HEK293 (cell line): Measurements from ENCODE around the gene LSM7.

Experiments used
- CTCF ChIA-PET: fragments of 350-600 bp; formaldehyde crosslinking; extraction: SDS; loops from one replicate; lab custom pipeline; 2021; ENCODE audit warnings: antibody characterized with exemption; lab: Yijun Ruan, JAX
- POLR2A ChIA-PET: fragments of 300-600 bp; formaldehyde crosslinking; extraction: SDS; loops from one replicate; lab custom pipeline; 2020; ENCODE audit warnings: antibody characterized with exemption, inconsistent platforms; lab: Yijun Ruan, JAX
- H3K27ac ChIP-seq: fragments of 200-500 bp; sonication (Bioruptor generic); 2 replicates; pipeline ENCODE4 v1.5.1; 2014; ENCODE audit warnings: low read depth, low read length, control low read depth, inconsistent platforms; ENCODE audit errors: extremely low read depth
- H3K36me3 ChIP-seq, 2 experiments: fragments of 200-500 bp in 1 of 2; sonication (Bioruptor generic) in 1 of 2; 1 replicate in 1 of 2; 2 replicates in 1 of 2; pipeline ENCODE4 v1.5.1; 2014 to 2017; ENCODE audit warnings: inconsistent platforms in 2 of 2, low read length in 2 of 2; ENCODE audit not compliant: control insufficient read depth in 2 of 2, insufficient read depth in 1 of 2
- H3K4me1 ChIP-seq: fragments of 200-500 bp; sonication (Bioruptor generic); 2 replicates; pipeline ENCODE4 v1.5.1; 2014; ENCODE audit warnings: mild to moderate bottlenecking, low read length, inconsistent platforms; ENCODE audit not compliant: control insufficient read depth, insufficient read depth
- H3K4me3 ChIP-seq: 2 replicates; pipeline ENCODE4 v1.5.1; 2011; ENCODE audit warnings: low read depth, mild to moderate bottlenecking, control low read depth, low read length, moderate library complexity
- H3K9me3 ChIP-seq: fragments of 200-500 bp; sonication (Bioruptor generic); 2 replicates; pipeline ENCODE4 v1.5.1; 2014; ENCODE audit warnings: low read depth, low read length, inconsistent platforms; ENCODE audit not compliant: control insufficient read depth, insufficient read depth
- GLIS1 ChIP-seq: fragments of 450-650 bp; formaldehyde crosslinking; IDR thresholded peaks from 2 replicates; pipeline ENCODE4 v1.5.1; 2016; ENCODE audit warnings: missing biosample characterization, missing genetic modification characterization
- HIC1 ChIP-seq: fragments of 450-650 bp; formaldehyde crosslinking; IDR thresholded peaks from 2 replicates; pipeline ENCODE4 v1.5.1; 2016; ENCODE audit warnings: missing biosample characterization, missing genetic modification characterization
- IKZF3 ChIP-seq: fragments of 450-650 bp; IDR thresholded peaks from 2 replicates; pipeline ENCODE4 v1.5.0; 2018; ENCODE audit warnings: missing biosample characterization, mild to moderate bottlenecking, missing genetic modification characterization, moderate library complexity
- KLF1 ChIP-seq: fragments of 450-650 bp; formaldehyde crosslinking; IDR thresholded peaks from 2 replicates; pipeline ENCODE4 v1.5.1; 2016; ENCODE audit warnings: missing biosample characterization, missing genetic modification characterization
- REPIN1 ChIP-seq: fragments of 450-650 bp; formaldehyde crosslinking; IDR thresholded peaks from 2 replicates; pipeline ENCODE4 v1.5.1; 2017; ENCODE audit warnings: missing biosample characterization, missing genetic modification characterization, low read depth
- SP2 ChIP-seq: fragments of 450-650 bp; formaldehyde crosslinking; IDR thresholded peaks from 2 replicates; pipeline ENCODE4 v1.5.1; 2016; ENCODE audit warnings: missing biosample characterization, missing genetic modification characterization
- SP7 ChIP-seq: fragments of 450-650 bp; formaldehyde crosslinking; IDR thresholded peaks from 2 replicates; pipeline ENCODE4 v1.5.1; 2016; ENCODE audit warnings: missing biosample characterization, missing genetic modification characterization
- ZBTB48 ChIP-seq: fragments of 450-650 bp; formaldehyde crosslinking; IDR thresholded peaks from 2 replicates; pipeline ENCODE4 v1.5.1; 2016; ENCODE audit warnings: missing biosample characterization, missing genetic modification characterization
- ZFP3 ChIP-seq: fragments of 450-650 bp; formaldehyde crosslinking; IDR thresholded peaks from 2 replicates; pipeline ENCODE4 v1.5.1; 2016; ENCODE audit warnings: low read depth, missing biosample characterization, missing genetic modification characterization
- ZFP41 ChIP-seq: fragments of 450-650 bp; formaldehyde crosslinking; IDR thresholded peaks from 2 replicates; pipeline ENCODE4 v1.5.1; 2016; ENCODE audit warnings: missing biosample characterization, missing genetic modification characterization, borderline replicate concordance
- ZFP69B ChIP-seq: fragments of 450-650 bp; formaldehyde crosslinking; IDR thresholded peaks from 2 replicates; pipeline ENCODE4 v1.5.1; 2016; ENCODE audit warnings: missing biosample characterization, missing genetic modification characterization
- ZIC2 ChIP-seq: fragments of 450-650 bp; formaldehyde crosslinking; IDR thresholded peaks from 2 replicates; pipeline ENCODE4 v1.5.1; 2016; ENCODE audit warnings: missing biosample characterization, missing genetic modification characterization
- ZNF24 ChIP-seq: fragments of 450-650 bp; formaldehyde crosslinking; IDR thresholded peaks from 2 replicates; pipeline ENCODE4 v1.5.1; 2016; ENCODE audit warnings: missing biosample characterization, missing genetic modification characterization
- ZNF335 ChIP-seq: fragments of 450-650 bp; formaldehyde crosslinking; conservative IDR thresholded peaks from 2 replicates; pipeline ENCODE4 v1.5.1; 2016; ENCODE audit warnings: missing biosample characterization, missing genetic modification characterization
- ZNF48 ChIP-seq: fragments of 450-650 bp; formaldehyde crosslinking; IDR thresholded peaks from 2 replicates; pipeline ENCODE4 v1.5.1; 2016; ENCODE audit warnings: missing biosample characterization, missing genetic modification characterization
- ZNF514 ChIP-seq: fragments of 450-650 bp; formaldehyde crosslinking; IDR thresholded peaks from 2 replicates; pipeline ENCODE4 v1.5.1; 2016; ENCODE audit warnings: missing biosample characterization, missing genetic modification characterization
- ZNF610 ChIP-seq: fragments of 450-650 bp; formaldehyde crosslinking; IDR thresholded peaks from 2 replicates; pipeline ENCODE4 v1.5.1; 2016; ENCODE audit warnings: missing biosample characterization, missing genetic modification characterization, borderline replicate concordance
- ZNF654 ChIP-seq: fragments of 450-650 bp; formaldehyde crosslinking; IDR thresholded peaks from 2 replicates; pipeline ENCODE4 v1.5.1; 2016; ENCODE audit warnings: low read depth, missing biosample characterization, missing genetic modification characterization
- ZNF843 ChIP-seq: fragments of 450-650 bp; formaldehyde crosslinking; IDR thresholded peaks from 2 replicates; pipeline ENCODE4 v1.5.1; 2016; ENCODE audit warnings: missing biosample characterization, missing genetic modification characterization
- TF ChIP-seq, protein P1 (sequence below): fragments of 450-650 bp; formaldehyde crosslinking; IDR thresholded peaks from 2 replicates; pipeline ENCODE4 v1.5.1; 2016; ENCODE audit warnings: missing biosample characterization, missing genetic modification characterization, borderline replicate concordance
- TF ChIP-seq, protein P2 (sequence below): fragments of 450-650 bp; formaldehyde crosslinking; conservative IDR thresholded peaks from 2 replicates; pipeline ENCODE4 v1.5.1; 2016; ENCODE audit warnings: low read depth, missing biosample characterization, missing genetic modification characterization
- TF ChIP-seq, protein P3 (sequence below): fragments of 450-650 bp; formaldehyde crosslinking; IDR thresholded peaks from 2 replicates; pipeline ENCODE4 v1.5.1; 2016; ENCODE audit warnings: missing biosample characterization, missing genetic modification characterization

LSM7 gene

GRCh38 chr19:2331601-2332246, 3.3 kb upstream of the LSM7 start:
- H3K4me3 ChIP-seq: no peak overlapping the region

GRCh38 chr19:2330632-2331284, 2.4 kb upstream of the LSM7 start:
- Histone ChIP-seq H3K9me3 (no peaks in the 10 kb centered on the region), H3K4me1 (peaks cover 14% of the 10 kb centered on the region), H3K4me3 (no peak overlapping the region), H3K36me3 (peaks cover 0 to 15% of the 10 kb centered on the region in 2 experiments; a peak in 2 of 3 replicates), H3K27ac (peak overlapping the region; percentile 12)
- ChIA-PET CTCF (no interaction called here), POLR2A (no interaction called here)
- TF ChIP-seq, protein P1, sequence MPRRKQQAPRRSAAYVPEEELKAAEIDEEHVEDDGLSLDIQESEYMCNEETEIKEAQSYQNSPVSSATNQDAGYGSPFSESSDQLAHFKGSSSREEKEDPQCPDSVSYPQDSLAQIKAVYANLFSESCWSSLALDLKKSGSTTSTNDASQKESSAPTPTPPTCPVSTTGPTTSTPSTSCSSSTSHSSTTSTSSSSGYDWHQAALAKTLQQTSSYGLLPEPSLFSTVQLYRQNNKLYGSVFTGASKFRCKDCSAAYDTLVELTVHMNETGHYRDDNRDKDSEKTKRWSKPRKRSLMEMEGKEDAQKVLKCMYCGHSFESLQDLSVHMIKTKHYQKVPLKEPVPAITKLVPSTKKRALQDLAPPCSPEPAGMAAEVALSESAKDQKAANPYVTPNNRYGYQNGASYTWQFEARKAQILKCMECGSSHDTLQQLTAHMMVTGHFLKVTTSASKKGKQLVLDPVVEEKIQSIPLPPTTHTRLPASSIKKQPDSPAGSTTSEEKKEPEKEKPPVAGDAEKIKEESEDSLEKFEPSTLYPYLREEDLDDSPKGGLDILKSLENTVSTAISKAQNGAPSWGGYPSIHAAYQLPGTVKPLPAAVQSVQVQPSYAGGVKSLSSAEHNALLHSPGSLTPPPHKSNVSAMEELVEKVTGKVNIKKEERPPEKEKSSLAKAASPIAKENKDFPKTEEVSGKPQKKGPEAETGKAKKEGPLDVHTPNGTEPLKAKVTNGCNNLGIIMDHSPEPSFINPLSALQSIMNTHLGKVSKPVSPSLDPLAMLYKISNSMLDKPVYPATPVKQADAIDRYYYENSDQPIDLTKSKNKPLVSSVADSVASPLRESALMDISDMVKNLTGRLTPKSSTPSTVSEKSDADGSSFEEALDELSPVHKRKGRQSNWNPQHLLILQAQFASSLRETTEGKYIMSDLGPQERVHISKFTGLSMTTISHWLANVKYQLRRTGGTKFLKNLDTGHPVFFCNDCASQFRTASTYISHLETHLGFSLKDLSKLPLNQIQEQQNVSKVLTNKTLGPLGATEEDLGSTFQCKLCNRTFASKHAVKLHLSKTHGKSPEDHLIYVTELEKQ (tag by site-specific recombination): no peak
- TF ChIP-seq HIC1 (no peak), REPIN1 (tag by site-specific recombination) (no peak), ZIC2 (tag by site-specific recombination) (0 out of 2 replicates have a peak, but pooled peaks have one; percentile 45), ZNF610 (tag by site-specific recombination) (no peak), ZNF654 (tag by site-specific recombination) (no peak), GLIS1 (tag by site-specific recombination) (peak; percentile 51), ZFP3 (tag by site-specific recombination) (no peak), ZNF48 (tag by site-specific recombination) (no peak), ZFP41 (tag by site-specific recombination) (no peak), ZNF843 (tag by site-specific recombination) (no peak), ZBTB48 (tag by site-specific recombination) (peak; percentile 56), IKZF3 (0 out of 2 replicates have a peak, but pooled peaks have one; percentile 26), ZNF514 (tag by site-specific recombination) (no peak), SP7 (tag by site-specific recombination) (peak; percentile 33; the same call in 1 of the 2 replicates), ZFP69B (tag by site-specific recombination) (no peak), KLF1 (peak; percentile 48)
- TF ChIP-seq, protein P2, sequence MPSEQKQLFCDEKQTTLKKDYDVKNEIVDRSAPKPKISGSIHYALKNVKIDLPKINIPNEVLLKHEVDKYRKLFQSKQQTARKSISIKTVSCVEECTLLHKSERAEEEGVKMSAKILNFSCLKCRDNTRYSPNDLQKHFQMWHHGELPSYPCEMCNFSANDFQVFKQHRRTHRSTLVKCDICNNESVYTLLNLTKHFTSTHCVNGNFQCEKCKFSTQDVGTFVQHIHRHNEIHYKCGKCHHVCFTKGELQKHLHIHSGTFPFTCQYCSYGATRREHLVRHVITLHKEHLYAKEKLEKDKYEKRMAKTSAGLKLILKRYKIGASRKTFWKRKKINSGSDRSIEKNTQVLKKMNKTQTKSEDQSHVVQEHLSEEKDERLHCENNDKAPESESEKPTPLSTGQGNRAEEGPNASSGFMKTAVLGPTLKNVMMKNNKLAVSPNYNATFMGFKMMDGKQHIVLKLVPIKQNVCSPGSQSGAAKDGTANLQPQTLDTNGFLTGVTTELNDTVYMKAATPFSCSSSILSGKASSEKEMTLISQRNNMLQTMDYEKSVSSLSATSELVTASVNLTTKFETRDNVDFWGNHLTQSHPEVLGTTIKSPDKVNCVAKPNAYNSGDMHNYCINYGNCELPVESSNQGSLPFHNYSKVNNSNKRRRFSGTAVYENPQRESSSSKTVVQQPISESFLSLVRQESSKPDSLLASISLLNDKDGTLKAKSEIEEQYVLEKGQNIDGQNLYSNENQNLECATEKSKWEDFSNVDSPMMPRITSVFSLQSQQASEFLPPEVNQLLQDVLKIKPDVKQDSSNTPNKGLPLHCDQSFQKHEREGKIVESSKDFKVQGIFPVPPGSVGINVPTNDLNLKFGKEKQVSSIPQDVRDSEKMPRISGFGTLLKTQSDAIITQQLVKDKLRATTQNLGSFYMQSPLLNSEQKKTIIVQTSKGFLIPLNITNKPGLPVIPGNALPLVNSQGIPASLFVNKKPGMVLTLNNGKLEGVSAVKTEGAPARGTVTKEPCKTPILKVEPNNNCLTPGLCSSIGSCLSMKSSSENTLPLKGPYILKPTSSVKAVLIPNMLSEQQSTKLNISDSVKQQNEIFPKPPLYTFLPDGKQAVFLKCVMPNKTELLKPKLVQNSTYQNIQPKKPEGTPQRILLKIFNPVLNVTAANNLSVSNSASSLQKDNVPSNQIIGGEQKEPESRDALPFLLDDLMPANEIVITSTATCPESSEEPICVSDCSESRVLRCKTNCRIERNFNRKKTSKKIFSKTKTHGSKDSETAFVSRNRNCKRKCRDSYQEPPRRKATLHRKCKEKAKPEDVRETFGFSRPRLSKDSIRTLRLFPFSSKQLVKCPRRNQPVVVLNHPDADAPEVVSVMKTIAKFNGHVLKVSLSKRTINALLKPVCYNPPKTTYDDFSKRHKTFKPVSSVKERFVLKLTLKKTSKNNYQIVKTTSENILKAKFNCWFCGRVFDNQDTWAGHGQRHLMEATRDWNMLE (tag by site-specific recombination): no peak

More at GRCh38 chr19:2331601-2332246, 3.3 kb upstream of the LSM7 start:
- ChIA-PET POLR2A (no interaction called here), CTCF (no interaction called here)
- TF ChIP-seq ZNF24 (tag by site-specific recombination): no peak
- TF ChIP-seq, protein P3, sequence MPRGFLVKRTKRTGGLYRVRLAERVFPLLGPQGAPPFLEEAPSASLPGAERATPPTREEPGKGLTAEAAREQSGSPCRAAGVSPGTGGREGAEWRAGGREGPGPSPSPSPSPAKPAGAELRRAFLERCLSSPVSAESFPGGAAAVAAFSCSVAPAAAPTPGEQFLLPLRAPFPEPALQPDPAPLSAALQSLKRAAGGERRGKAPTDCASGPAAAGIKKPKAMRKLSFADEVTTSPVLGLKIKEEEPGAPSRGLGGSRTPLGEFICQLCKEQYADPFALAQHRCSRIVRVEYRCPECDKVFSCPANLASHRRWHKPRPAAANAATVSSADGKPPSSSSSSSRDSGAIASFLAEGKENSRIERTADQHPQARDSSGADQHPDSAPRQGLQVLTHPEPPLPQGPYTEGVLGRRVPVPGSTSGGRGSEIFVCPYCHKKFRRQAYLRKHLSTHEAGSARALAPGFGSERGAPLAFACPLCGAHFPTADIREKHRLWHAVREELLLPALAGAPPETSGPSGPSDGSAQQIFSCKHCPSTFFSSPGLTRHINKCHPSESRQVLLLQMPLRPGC (tag by site-specific recombination): no peak
- peak; percentile 5; the same call in 1 of the 2 replicates for TF ChIP-seq GLIS1 (tag by site-specific recombination)
- TF ChIP-seq SP2 (tag by site-specific recombination): no peak
- peak; percentile 77 for TF ChIP-seq IKZF3
- TF ChIP-seq ZNF335 (tag by site-specific recombination): peak; percentile 64
- peaks cover 14% of the 10 kb centered on the region for H3K4me1 ChIP-seq
- peak overlapping the region; percentile 12 for H3K27ac ChIP-seq
- H3K36me3 ChIP-seq: peaks cover 0 to 12% of the 10 kb centered on the region in 2 experiments; a peak in 1 of 3 replicates
- no peaks in the 10 kb centered on the region for H3K9me3 ChIP-seq
